OCI-LY3 (cell line): ENCODE data around the gene PEX26.
"Not testable (repeated sequence)": the region's sequence is repeated elsewhere in the genome, so short reads cannot be mapped to it uniquely, and the experiment has no call there.

Experiments
- H2AFZ ChIP-seq: fragments of 200-600, 300-600 bp; shearing (Covaris generic); 2 replicates; pipeline ENCODE4 v1.6.0; 2014; ENCODE audit warnings: antibody characterized with exemption, low read depth, low read length
- H3K27ac ChIP-seq: fragments of 200-600, 300-600 bp; sonication (generic); 2 replicates; pipeline ENCODE4 v1.5.1; 2014; ENCODE audit warnings: mild to moderate bottlenecking, low read length, moderate library complexity, mixed read lengths
- H3K27me3 ChIP-seq: fragments of 200-600, 300-600 bp; sonication (generic); 2 replicates; pipeline ENCODE4 v1.6.1; 2014; ENCODE audit warnings: low read depth, low read length, mixed read lengths
- H3K36me3 ChIP-seq: fragments of 200-600, 300-600 bp; sonication (generic); replicated peaks from 2 replicates; pipeline ENCODE3; 2014; ENCODE audit warnings: low read depth, low read length, mixed read lengths
- H3K4me1 ChIP-seq: fragments of 300-600, 200-600 bp; sonication (generic); 2 replicates; pipeline ENCODE4 v1.6.1; 2014; ENCODE audit warnings: low read length, mixed read lengths
- H3K4me2 ChIP-seq: fragments of 200-600, 300-600 bp; sonication (generic); 2 replicates; pipeline ENCODE4 v1.6.1; 2014; ENCODE audit warnings: low read length, mixed read lengths
- H3K4me3 ChIP-seq: fragments of 300-600, 200-600 bp; sonication (generic); 2 replicates; pipeline ENCODE4 v1.5.1; 2014; ENCODE audit warnings: antibody characterized with exemption, mild to moderate bottlenecking, low read length, moderate library complexity
- H3K79me2 ChIP-seq: fragments of 300-600, 200-600 bp; shearing (Covaris generic); 2 replicates; pipeline ENCODE4 v1.6.1; 2014; ENCODE audit warnings: mild to moderate bottlenecking, low read length, mixed read lengths
- H3K9ac ChIP-seq: fragments of 300-600, 200-600 bp; shearing (Covaris generic); 2 replicates; pipeline ENCODE4 v1.6.0; 2014; ENCODE audit warnings: mild to moderate bottlenecking, low read length, moderate library complexity
- H3K9me3 ChIP-seq: fragments of 200-600, 300-600 bp; shearing (Covaris generic); 2 replicates; pipeline ENCODE4 v1.6.1; 2014; ENCODE audit warnings: low read length, mixed read lengths; ENCODE audit not compliant: insufficient read depth
- H4K20me1 ChIP-seq: fragments of 200-600, 300-600 bp; sonication (generic); 2 replicates; pipeline ENCODE4 v1.6.1; 2016; ENCODE audit warnings: low read length, mixed read lengths; ENCODE audit not compliant: insufficient read depth
- CTCF ChIP-seq: fragments of 200-600, 300-600 bp; sonication (generic); IDR thresholded peaks from 2 replicates; pipeline ENCODE4 v1.5.1; 2014; ENCODE audit warnings: antibody characterized with exemption, low read length, low read depth
- EZH2phosphoT487 ChIP-seq: fragments of 200-600 bp; shearing (Covaris generic); IDR thresholded peaks from 2 replicates; pipeline ENCODE4 v1.6.1; 2018; ENCODE audit warnings: antibody characterized with exemption, mixed run types, low read depth

The PEX26 gene

GRCh38 chr22:18130699-18131429 is 53.1 kb downstream of the PEX26 start:
- Histone ChIP-seq H3K4me2 (no peak overlapping the region), H2AFZ (no peak overlapping the region), H3K79me2 (no peaks in the 10 kb centered on the region), H3K27me3 (no peaks in the 10 kb centered on the region), H3K27ac (no peak overlapping the region), H3K4me1 (no peaks in the 10 kb centered on the region), H4K20me1 (no peaks in the 10 kb centered on the region), H3K9me3 (no peaks in the 10 kb centered on the region), H3K36me3 (no peaks in the 10 kb centered on the region), H3K4me3 (no peak overlapping the region), H3K9ac (no peak overlapping the region)
- TF ChIP-seq CTCF (no peak), EZH2phosphoT487 (no peak)

- H3K9ac ChIP-seq: no peak overlapping the region
- no peaks in the 10 kb centered on the region for H3K36me3 ChIP-seq
- H3K4me1 ChIP-seq: no peaks in the 10 kb centered on the region
- H3K9me3 ChIP-seq: no peaks in the 10 kb centered on the region
- no peaks in the 10 kb centered on the region for H4K20me1 ChIP-seq
- no peak overlapping the region for H3K4me2 ChIP-seq
- TF ChIP-seq CTCF: no peak
- TF ChIP-seq EZH2phosphoT487: no peak
- H3K27me3 ChIP-seq: no peaks in the 10 kb centered on the region
- no peak overlapping the region for H3K4me3 ChIP-seq
- no peak overlapping the region for H2AFZ ChIP-seq
- no peaks in the 10 kb centered on the region for H3K79me2 ChIP-seq
- H3K27ac ChIP-seq: no peak overlapping the region
These were observed 55.7 kb downstream of the PEX26 start for GRCh38 chr22:18133452-18133851.

- Histone ChIP-seq H3K4me2 (no peak overlapping the region), H3K27ac (no peak overlapping the region), H3K9ac (no peak overlapping the region), H3K4me3 (no peak overlapping the region), H3K9me3 (no peaks in the 10 kb centered on the region), H3K4me1 (no peaks in the 10 kb centered on the region), H2AFZ (no peak overlapping the region), H3K27me3 (no peaks in the 10 kb centered on the region), H4K20me1 (no peaks in the 10 kb centered on the region), H3K36me3 (no peaks in the 10 kb centered on the region), H3K79me2 (no peaks in the 10 kb centered on the region)
- TF ChIP-seq CTCF: no peak
- TF ChIP-seq EZH2phosphoT487: no peak
These were observed 59.0 kb downstream of the PEX26 start for GRCh38 chr22:18136563-18137320.

- H3K9ac ChIP-seq, H3K4me2 ChIP-seq, H3K79me2 ChIP-seq, H2AFZ ChIP-seq, H3K36me3 ChIP-seq, H4K20me1 ChIP-seq, H3K4me1 ChIP-seq, H3K4me3 ChIP-seq, H3K9me3 ChIP-seq, H3K27me3 ChIP-seq, H3K27ac ChIP-seq: not testable (repeated sequence)
These were observed 63.2 kb downstream of the PEX26 start for GRCh38 chr22:18141004-18141403.
